NCI-H2196 (cell line): Measurements from ENCODE around the gene SLC45A3.

Experiments used
- DNase-seq: peaks from one replicate; lab custom pipeline; 2025; ENCODE audit not compliant: unreplicated experiment; lab: John Stamatoyannopoulos, UW

The SLC45A3 gene

DNA sequence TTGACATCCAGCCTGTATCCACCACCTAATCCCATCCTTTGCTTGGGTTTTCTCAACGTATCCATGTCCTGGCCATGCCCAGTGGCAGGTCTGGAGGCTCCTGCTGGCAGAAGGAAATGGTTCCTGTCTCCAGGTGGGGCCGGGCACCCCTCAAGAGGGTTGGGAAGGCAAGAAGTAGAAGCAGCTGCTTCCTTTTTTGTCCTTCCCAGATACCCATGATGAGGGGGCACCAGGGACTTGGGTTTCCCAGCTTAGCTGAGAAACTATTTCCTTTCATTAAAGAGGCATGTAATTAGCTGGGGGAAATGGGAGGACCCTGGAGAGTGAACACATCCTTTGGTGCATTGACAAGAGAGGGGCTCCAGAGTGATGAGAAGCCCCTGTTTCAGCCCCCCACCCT is 21.1 kb upstream of the SLC45A3 start:
- DNase-seq = no peak

DNA sequence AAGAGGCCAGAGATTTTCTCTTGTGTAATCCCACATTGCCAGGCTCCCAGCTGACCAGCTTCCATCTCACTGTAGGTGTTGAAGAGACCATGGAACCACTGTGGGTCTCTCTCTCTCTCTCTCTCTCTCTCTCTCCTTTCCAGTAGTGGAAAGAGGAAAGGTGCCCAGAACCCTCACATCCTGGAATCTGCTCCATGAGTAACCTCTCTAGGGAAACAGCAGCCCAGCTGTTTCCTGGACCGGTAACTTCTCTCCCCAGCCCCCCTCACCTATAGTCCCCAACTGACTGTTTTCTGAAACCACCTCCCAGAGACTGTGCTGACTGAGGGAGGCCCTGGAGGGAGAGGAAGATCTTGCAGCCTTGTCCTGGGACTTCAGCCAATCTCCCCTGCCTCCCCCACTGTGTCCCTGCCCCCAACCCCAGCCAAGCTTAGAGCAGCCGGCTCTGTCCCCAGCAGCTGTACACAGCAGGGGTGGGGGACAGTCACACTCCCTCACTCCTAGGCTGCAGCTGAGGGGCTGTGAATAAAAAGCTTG is 20.6 kb upstream of the SLC45A3 start:
- no peak for DNase-seq

DNA sequence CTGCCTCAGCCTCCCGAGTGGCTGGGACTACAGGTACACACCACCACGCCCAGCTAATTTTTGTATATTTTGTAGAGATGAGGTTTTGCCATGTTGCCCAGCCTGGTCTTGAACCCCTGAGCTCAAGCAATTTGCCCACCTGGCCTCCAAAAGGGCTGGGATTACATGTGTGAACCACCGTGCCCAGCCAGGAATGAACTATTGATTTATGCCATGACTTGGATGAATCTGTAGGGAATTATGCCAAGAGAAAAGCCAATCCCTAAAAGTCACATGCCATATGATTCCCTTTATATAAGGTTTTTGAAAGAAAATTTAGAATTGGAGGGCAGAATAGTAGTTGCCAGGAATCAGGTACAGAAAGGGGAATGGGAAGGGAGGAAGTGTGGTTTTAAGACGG is 19.1 kb upstream of the SLC45A3 start:
- no peak for DNase-seq

DNA sequence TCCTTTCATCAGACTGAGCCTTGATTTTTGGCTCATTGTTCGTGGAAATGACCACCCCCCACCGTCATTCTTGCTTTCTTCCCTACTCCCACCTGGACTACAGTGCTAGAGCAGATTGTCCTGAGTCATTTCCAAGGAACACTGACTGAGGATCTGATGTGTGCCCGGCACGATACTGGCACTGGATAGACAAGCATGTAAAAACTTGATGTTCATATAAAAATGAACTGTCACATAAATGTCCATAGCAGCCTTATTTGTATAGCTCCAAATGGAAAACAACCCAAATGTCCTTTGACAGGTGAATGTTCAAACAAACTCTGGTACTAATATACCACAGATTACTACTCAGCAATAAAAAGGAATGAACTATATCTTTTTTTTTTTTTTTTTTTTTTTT is 18.6 kb upstream of the SLC45A3 start:
- DNase-seq = no peak

DNA sequence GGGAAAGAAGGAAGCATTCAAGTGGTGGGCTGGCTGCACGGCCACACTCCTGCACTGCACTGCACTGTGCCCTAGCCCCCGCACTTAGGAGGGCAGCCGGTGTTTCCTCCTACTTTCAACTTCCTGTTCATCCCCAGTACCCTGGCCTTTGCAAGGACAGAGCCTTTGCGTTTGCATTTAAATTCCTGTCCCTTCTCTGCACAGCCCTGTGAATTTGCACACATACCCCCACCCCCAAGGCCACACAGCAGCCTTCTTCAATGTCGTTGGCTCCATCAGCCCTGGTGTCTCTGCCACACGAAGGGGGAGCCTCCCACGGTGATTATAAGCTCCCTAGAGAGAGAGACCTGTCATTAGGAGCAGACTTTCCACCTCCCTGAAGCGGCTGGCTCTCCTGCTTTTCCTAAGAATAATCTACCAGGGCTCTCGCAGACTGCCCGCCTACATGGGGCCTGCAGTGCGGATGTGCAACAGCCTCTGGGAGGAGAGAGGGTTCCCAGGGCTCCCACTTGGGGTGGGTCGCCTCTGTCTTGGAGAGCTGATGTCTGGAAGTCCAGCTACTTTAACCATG is 13.2 kb upstream of the SLC45A3 start:
- DNase-seq = no peak

DNA sequence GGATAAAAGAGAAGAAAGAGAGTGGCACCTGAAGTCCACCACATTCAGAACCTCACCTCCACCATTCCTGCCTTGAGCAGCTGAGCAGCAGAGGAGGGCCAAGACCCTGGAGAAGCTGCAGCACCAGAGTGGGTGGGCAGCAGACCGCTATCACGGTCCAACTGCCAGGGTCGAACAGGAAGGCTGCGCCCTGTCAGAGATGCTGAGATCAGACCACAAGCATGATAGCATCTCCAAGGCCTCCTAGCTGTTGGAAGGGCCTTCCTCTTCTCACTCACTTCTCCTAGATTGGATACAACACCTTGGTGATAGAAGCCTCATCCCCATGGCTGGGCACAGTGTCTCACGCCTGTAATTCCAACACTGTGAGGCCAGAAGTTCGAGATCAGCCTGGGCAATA is 12.1 kb upstream of the SLC45A3 start:
- DNase-seq = no peak

DNA sequence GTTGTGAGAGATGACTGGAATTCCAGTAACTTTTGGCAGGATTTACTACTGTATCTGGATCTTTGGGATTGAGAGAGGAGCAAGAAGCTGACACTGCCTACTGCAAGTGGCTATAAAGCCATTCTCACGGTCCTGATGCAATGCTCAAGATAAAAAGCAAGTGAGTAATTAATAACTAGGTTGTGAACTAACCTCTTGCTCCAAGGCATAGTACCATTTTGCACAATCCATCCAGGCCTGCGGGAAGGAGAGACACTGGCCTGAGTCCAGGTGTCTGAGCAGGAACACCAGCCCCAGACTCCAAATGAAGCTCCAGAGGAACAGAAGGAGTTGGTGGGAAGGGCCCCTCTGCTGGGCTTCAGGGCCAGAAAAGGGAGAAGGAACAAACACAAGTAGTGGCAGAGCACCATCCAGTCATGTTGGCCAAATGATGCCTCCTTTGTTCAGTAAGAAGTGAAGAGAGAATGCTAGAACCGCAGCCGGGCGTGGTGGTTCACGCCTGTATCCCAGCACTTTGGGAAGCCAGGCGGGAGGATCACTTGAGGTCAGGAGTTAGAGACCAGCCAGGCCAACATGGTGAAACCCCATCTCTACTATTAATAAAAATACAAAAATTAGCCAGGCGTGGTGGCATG is 9.9 kb upstream of the SLC45A3 start:
- DNase-seq = no peak

DNA sequence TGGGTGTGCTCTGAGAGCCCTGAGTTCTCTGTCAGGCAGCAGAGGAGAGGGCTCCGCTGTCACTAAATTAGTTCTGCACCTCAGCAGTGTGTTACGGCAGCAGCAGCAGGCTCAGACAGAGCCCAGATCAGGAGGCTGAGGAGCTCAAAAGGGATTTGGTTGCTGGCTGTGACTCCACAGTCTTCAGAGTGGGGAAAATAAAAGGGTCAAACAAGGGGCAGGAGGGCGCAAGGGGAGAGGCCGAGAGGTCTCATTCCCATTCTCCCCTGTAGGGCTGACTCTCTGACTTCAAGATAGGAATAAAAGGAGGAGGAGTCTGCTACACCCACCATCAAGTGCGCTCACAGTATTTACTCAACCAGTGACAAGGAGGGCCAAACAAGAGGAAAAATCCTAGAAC is 9.2 kb upstream of the SLC45A3 start:
- no peak for DNase-seq

DNA sequence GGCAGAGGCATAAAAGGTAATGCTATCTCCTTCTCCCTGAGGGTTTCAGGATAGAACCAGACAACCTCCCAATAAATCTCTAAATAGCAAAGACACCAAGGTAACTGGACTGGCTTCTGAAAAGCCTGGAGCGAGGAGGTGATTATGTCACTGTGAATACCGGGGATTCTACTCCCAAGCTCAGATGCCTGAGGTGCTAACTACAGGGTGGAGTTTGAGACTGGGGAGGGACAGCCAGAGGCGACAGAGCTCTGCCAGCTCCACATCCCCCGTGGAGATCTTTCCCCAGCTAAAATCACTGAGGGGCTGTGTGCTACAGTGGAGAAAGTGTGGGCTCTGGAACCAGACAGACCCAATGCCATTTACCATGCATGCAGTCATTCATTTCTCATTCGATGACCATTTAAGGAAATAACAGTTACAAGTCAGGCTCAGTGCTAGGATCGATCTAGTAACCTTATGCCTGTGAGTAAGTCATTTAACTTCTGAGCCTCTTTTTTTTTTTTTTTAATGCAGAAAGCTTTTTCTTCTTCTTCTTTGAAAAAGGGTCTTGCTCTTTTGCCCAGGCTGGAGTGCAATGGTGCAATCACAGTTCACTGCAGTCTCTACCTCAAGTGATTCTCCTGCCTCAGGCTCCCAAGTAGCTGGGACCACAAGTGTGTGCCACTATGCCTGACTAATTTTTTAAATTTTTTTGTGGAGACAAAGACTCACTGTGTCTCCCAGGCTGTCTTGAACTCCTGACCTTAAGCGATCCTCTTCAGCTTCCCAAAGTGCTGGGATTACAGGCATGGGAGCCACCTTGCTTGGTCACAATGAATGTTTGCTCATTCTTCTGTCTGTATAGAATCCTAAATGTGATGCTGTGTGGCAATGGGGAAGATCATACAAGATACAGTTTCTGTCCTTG is 8.1 kb upstream of the SLC45A3 start:
- DNase-seq = no peak

DNA sequence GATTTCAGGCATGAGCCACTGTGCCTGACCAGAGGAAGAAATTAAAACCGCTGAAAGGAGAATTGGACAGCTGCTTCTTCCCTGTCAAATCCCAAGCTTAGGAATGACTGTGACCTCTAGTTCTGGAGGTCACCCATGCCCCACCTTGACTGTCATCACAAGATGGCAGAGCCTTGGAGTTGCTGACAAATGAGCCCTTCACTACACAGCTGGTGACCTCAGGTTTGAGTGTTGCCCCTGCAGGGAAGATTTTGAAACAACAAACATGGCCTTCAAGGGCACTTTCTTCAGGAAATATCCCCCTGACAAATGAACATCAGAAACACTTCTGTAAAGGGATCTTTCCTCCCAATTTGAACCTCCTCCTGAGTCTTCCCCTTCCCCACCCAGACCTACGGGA is 6.9 kb upstream of the SLC45A3 start:
- DNase-seq = no peak

DNA sequence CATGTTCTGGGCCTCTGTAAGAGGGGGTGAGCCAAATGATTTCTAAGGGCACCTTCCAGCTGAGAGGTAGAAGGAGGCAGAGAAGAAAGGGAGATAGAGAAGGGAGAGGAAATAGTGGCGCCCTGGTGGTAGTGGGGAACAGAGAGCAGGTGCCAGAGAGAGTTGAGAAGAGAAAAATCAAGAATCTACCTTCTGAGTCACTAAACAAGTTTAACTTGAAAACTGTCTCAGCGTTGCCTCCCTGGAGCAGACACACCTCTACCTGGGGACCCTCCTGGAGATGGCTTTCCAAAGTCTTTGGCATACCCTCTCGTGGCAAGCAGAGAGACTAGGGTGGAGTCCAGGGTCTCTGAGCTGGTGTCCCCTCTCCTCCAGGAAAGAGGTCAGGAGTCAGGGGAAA is 1.1 kb upstream of the SLC45A3 start:
- DNase-seq = no peak

DNA sequence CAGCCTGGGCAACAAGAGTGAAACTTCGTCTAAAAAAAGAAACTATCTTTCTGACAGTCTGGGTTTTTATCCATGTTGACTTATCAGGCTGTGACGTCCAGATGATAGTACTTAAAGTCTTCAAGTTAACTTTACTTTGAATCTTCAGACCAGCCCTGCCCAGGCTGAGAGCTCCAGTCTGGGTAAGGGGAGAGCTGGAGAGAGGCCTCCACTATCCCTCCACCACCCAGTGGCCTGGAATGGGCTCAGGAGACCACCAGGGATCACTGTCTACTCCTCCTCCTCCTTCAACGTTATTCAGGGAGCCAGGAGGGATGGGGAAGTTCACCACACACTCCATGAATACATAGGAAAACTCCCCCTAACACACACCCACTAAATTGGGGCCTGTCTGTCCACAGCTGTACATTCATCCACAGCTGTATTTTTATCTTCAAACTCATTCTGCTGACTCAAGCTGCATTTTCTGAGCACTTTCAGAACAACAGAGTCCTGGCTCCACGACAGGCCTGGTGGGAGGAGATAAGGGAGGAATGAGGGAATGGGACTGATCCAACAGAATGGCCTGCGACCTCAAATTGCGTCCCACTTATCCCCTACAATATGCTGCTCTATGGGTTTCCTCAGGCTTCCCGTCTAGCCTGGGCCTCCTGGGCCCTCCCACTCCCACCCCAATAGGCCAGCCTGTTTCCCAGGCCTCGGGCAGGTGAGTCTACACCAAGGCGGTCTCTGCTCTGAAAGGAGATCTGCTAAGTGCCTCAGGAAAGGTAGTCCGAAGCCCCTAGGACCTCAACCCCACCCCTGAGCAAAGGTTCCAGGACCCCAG is 1.8 kb downstream of the SLC45A3 start:
- no peak for DNase-seq

DNA sequence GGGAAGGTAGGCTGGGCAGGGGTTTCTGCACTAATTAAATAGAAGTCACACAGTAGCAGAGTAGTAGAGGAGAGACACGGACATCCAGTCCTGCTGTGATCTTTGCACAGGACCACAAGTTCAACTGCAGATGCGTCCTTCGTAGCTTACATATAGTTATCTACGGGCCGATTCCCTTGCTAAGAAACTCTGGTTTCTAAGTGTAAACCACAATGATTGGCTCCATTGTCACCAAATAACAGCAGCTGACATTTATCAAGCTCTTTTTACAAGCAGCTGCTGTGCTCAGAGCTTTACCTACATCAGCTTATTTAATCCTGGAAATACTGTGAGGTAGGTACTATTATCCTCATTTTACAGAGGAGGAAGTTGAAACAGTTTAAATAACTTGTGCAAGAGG is 3.1 kb downstream of the SLC45A3 start:
- no peak for DNase-seq

DNA sequence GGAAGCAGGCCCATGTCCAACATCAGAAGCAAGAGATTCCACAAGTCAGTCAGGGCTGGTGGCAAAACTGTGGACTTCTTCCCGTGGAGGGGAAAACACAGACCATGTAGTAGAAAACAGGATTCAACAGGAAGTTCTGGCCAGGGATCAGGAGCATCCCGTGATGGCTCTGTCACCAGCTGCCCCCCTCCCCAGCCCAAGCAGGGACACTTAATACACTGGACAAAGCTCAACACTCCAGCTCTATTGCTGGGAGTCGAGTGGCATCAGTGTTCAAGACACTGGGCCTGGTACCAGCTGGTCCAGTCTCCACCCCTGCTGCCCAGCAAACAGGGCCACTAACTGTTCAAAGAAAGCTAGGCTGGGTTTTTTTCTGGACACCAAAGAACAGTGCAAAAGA is 3.7 kb downstream of the SLC45A3 start:
- no peak for DNase-seq

DNA sequence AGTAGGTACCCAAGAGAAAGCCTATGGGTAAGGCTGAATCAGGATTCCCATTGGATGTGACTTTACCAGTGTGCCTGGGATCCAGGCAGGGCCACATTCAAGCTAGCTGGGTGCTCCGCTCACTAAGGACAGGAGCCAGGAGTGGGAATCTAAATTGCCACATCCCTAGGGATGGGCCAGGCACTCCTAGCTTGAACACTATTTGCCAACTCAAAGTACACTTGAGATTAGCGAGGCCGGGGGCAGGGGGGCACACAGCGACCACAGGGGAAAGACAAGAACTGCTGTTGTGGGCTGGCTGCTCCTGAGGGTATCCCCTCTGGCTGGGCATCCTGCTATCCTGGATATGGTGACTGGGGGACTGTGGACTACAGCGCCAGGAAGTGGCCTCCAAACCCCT is 4.3 kb downstream of the SLC45A3 start:
- DNase-seq = no peak

DNA sequence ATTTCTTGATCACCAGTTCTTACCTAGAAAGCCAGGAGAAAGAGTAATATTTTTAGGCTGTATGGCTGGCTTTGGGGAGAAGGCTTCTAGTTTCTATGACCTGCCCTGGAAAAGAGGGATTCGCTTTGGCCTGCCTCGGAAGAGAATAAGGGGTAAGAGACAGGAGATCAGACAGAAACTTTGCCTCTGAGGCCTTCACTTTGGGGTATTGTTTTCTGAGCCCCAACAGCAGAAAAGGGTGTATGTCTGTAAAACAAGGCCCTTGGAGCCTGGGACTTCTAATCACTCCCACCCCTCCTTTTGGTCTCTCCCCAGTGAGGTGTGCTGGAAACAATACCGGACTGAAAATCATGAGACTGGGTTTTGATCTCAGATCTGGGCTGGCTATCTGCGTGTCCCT is 5.1 kb downstream of the SLC45A3 start:
- DNase-seq = no peak

DNA sequence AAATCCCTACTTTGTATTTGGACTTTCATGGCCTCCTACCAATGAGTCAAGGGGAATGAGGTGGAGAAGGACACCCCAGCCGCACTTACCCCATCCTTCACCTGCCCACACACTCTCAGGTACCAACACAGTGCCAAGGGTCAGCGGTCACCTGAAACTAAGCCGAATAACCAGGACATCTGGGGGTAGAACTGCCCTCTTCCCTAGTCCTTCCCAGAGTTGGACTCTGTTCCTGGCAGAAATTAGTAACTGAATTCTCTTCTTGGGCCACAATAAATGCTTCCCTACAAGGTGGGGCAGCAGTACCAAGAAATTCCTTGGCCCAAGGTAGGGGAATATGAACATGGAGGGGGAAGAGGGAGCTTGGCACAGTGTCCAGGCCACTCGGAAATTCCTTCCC is 7.3 kb downstream of the SLC45A3 start:
- no peak for DNase-seq

DNA sequence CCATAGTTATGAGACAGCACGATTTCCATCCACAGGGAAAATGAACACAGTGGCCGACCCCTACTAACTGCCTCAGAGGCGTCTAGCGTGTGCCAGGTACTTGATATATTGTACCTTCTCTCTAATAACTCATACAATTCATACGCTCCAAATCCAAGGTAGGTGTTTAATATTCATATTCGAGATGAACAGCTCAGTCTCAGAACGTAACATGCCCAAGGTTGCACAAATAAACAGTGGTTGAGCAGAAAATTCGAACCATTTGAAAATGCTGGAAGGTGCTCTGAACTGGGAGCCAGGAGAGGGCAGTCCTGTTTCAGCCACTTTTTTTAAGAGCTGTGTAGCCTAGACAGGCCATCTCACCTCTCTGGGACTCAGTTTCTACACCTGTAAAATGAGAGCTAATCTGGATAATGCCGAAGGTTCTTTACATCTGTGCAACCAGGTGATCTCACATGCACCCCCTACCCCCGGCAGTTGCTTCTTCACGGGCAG is 7.9 kb downstream of the SLC45A3 start:
- DNase-seq = no peak

DNA sequence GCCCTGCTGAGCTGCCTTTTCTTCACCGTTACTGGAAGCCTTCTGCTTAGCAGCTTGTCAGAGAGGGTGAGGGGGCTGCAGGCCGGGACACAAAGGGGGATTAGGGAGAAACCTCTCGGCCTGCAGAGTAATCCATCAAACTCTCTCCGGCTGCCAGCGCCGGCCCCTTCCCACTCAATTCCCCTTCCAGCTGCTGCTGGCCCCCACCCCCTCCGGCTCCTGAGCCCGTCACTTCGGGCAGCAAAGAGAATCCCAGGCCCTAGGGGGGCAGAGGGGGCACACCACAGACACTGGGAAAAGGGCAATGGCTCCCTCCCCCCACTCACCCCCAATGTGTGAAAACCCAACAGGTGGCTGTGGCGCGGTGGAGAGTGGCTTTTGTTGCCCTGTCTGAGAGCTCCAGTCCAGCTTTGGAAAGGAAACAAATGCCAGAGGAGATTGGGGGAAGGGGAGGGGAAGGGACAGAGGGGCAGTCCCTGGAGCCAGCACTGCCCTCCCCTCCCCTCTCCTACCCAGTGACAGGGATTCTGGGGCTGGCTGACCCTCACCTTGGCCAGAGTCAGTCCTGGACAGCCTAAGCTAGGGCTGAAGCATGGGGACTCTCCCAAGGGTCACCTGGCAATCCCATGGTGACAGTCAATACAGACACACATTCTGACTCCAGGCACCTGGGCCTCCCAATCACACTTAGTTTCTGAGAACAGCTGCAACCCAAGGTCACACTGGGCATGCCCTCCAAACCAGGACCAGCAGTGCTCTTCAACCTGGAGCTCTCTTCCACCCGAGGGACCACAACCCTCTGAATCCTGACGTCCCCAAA is 9.5 kb downstream of the SLC45A3 start:
- no peak for DNase-seq

DNA sequence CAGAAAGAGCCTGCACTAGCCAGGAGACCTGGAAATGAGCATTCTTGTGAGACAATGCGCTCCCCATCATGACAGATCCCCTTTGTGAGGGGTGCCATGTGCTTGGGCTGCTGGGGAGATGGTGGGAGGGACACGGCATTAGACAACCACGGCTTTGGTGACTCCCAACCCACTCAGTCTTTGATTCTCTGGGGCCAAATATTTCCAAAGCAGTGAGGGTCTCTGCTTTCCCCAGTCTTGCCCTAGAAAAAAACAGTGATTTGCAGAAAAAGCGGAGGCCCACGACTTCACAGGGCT is 10.2 kb downstream of the SLC45A3 start:
- no peak for DNase-seq
